22Rv1 (cell line): ENCODE measurements around the gene TNFRSF25.

Source experiments
- CTCF ChIP-seq: fragments of 450-650 bp; IDR thresholded peaks from 2 replicates; pipeline ENCODE4 v1.5.1; 2017; ENCODE audit warnings: mild to moderate bottlenecking
- ZFX ChIP-seq: fragments of 450-650 bp; IDR thresholded peaks from 2 replicates; pipeline ENCODE4 v1.6.1; 2017; ENCODE audit warnings: antibody characterized with exemption, borderline replicate concordance

GRCh38 chr1:6489383-6489765 lies 23.4 kb upstream of the TNFRSF25 start:
- TF ChIP-seq CTCF (no peak), ZFX (no peak)
